HG03521 (cell line): ENCODE results near the gene CTNNA3.
A peak's percentile ranks its signal among the peaks of the same experiment; 100 is the strongest.

ENCODE experiments used
- ATAC-seq: cut with Tn5 transposase; IDR thresholded peaks from one replicate; pipeline ENCODE4 v1.9.1; 2021; ENCODE audit warnings: mild to moderate bottlenecking, moderate library complexity; ENCODE audit not compliant: unreplicated experiment

Gene CTNNA3

GRCh38 chr10:66717231-66717981 is 978.6 kb downstream of the CTNNA3 start:
- no peak for ATAC-seq

GRCh38 chr10:66714741-66715140 is 981.3 kb downstream of the CTNNA3 start:
- no peak for ATAC-seq

GRCh38 chr10:66713387-66713786 is 982.6 kb downstream of the CTNNA3 start:
- no peak for ATAC-seq

- no peak for ATAC-seq
Measured at GRCh38 chr10:66698069-66698468, 997.9 kb downstream of the CTNNA3 start.

GRCh38 chr10:66695046-66695445 is 1000.9 kb downstream of the CTNNA3 start:
- ATAC-seq = no peak

GRCh38 chr10:66684581-66684980 is 1011.4 kb downstream of the CTNNA3 start:
- ATAC-seq = no peak

GRCh38 chr10:66680886-66681285 is 1015.1 kb downstream of the CTNNA3 start:
- ATAC-seq = no peak

- ATAC-seq = no peak
Measured at GRCh38 chr10:66678521-66678920, 1017.5 kb downstream of the CTNNA3 start.

GRCh38 chr10:66673071-66673470 is 1022.9 kb downstream of the CTNNA3 start:
- ATAC-seq = no peak

GRCh38 chr10:66671562-66671961 is 1024.4 kb downstream of the CTNNA3 start:
- no peak for ATAC-seq

- ATAC-seq = no peak
Measured at GRCh38 chr10:66671064-66671463, 1024.9 kb downstream of the CTNNA3 start.

GRCh38 chr10:66656499-66656898 is 1039.5 kb downstream of the CTNNA3 start:
- no peak for ATAC-seq

GRCh38 chr10:66654861-66655260 is 1041.1 kb downstream of the CTNNA3 start:
- no peak for ATAC-seq

GRCh38 chr10:66651308-66652082 is 1044.5 kb downstream of the CTNNA3 start:
- no peak for ATAC-seq

GRCh38 chr10:66649626-66650025 is 1046.4 kb downstream of the CTNNA3 start:
- no peak for ATAC-seq

GRCh38 chr10:66642217-66642616 is 1053.8 kb downstream of the CTNNA3 start:
- ATAC-seq = no peak

- no peak for ATAC-seq
Measured at GRCh38 chr10:66639371-66639770, 1056.6 kb downstream of the CTNNA3 start.

- ATAC-seq = no peak
Measured at GRCh38 chr10:66637273-66638036, 1058.5 kb downstream of the CTNNA3 start.

GRCh38 chr10:66629996-66630395 is 1066.0 kb downstream of the CTNNA3 start:
- no peak for ATAC-seq

- peak; percentile 64 for ATAC-seq
Measured at GRCh38 chr10:66627156-66627555, 1068.8 kb downstream of the CTNNA3 start.
